WERI-Rb-1 (cell line): Measurements from ENCODE around the gene SYT8.

Experiments
- DNase-seq: peaks from one replicate; pipeline ENCODE4 v3.0.0-alpha.2; 2020
- H3K27ac ChIP-seq: fragments of 250-450 bp; sonication (Bioruptor Pico); 2 replicates; pipeline ENCODE4 v1.5.1; 2020; ENCODE audit warnings: mild to moderate bottlenecking, moderate library complexity
- H3K27me3 ChIP-seq: fragments of 250-450 bp; sonication (Bioruptor Pico); 2 replicates; pipeline ENCODE4 v1.5.1; 2021; ENCODE audit warnings: mild to moderate bottlenecking, low read depth, moderate library complexity; ENCODE audit not compliant: insufficient read depth, severe bottlenecking
- H3K36me3 ChIP-seq: fragments of 250-450 bp; sonication (Bioruptor Pico); 2 replicates; pipeline ENCODE4 v1.5.1; 2020; ENCODE audit warnings: mild to moderate bottlenecking, moderate library complexity
- H3K4me3 ChIP-seq: 2 replicates; pipeline ENCODE4 v1.5.1; 2011; ENCODE audit warnings: low read depth, mild to moderate bottlenecking, control low read depth, low read length
- H3K9me3 ChIP-seq: fragments of 250-450 bp; sonication (Bioruptor Pico); 2 replicates; pipeline ENCODE4 v1.5.1; 2021; ENCODE audit warnings: mild to moderate bottlenecking, moderate library complexity; ENCODE audit not compliant: severe bottlenecking
- CTCF ChIP-seq: IDR thresholded peaks from 2 replicates; pipeline ENCODE4 v1.5.1; 2011; ENCODE audit warnings: low read depth, mild to moderate bottlenecking, control low read depth, inconsistent platforms, low read length

SYT8 gene

GRCh38 chr11:1879342-1879940 is 44.7 kb downstream of the SYT8 start:
- H3K27me3 ChIP-seq: peaks cover 77% of the 10 kb centered on the region
- TF ChIP-seq CTCF: no peak
- H3K36me3 ChIP-seq: no peaks in the 10 kb centered on the region
- H3K4me3 ChIP-seq: no peak overlapping the region
- H3K9me3 ChIP-seq: no peaks in the 10 kb centered on the region
- DNase-seq: no peak
- H3K27ac ChIP-seq: no peak overlapping the region

- Histone ChIP-seq H3K27me3 (peaks cover 79% of the 10 kb centered on the region), H3K27ac (no peak overlapping the region)
- DNase-seq: no peak
Measured at GRCh38 chr11:1879941-1880720, 45.3 kb downstream of the SYT8 start.

GRCh38 chr11:1880746-1881441 is 46.1 kb downstream of the SYT8 start:
- Histone ChIP-seq H3K27ac (no peak overlapping the region), H3K4me3 (no peak overlapping the region), H3K9me3 (no peaks in the 10 kb centered on the region), H3K27me3 (peaks cover 81% of the 10 kb centered on the region), H3K36me3 (no peaks in the 10 kb centered on the region)
- DNase-seq: no peak
- no peak for TF ChIP-seq CTCF

More at GRCh38 chr11:1879941-1880720, 45.3 kb downstream of the SYT8 start:
- no peak for TF ChIP-seq CTCF
- no peaks in the 10 kb centered on the region for H3K9me3 ChIP-seq
- H3K36me3 ChIP-seq: no peaks in the 10 kb centered on the region
- H3K4me3 ChIP-seq: no peak overlapping the region

GRCh38 chr11:1881442-1882264 is 46.9 kb downstream of the SYT8 start:
- no peak for TF ChIP-seq CTCF
- H3K9me3 ChIP-seq: no peaks in the 10 kb centered on the region
- no peak overlapping the region for H3K4me3 ChIP-seq
- peaks cover 76% of the 10 kb centered on the region for H3K27me3 ChIP-seq
- no peaks in the 10 kb centered on the region for H3K36me3 ChIP-seq
- DNase-seq: no peak
- no peak overlapping the region for H3K27ac ChIP-seq

- no peaks in the 10 kb centered on the region for H3K9me3 ChIP-seq
- no peaks in the 10 kb centered on the region for H3K36me3 ChIP-seq
- peak; percentile 80 for DNase-seq
- H3K27me3 ChIP-seq: peaks cover 83% of the 10 kb centered on the region
- H3K4me3 ChIP-seq: no peak overlapping the region
- TF ChIP-seq CTCF: peak; percentile 93
- no peak overlapping the region for H3K27ac ChIP-seq
Measured at GRCh38 chr11:1882265-1883238, 47.8 kb downstream of the SYT8 start.
